Dedifferentiated amniotic fluid mesenchymal stem cell (primary cell): ENCODE results near the gene LMX1B.
"Not testable (repeated sequence)": the region's sequence is repeated elsewhere in the genome, so short reads cannot be mapped to it uniquely, and the experiment has no call there.

ENCODE experiments used
- DNase-seq: peaks from one replicate; pipeline ENCODE4 v3.0.0-alpha.2; 2016; ENCODE audit errors: extremely low spot score

LMX1B gene

GRCh38 chr9:126613651-126614050 is at the start of gene LMX1B:
Gene LMX1B, plus strand, starts transcription at chr9:126613928. Its CDS starts 522 bp downstream, at chr9:126614450.
- no peak for DNase-seq

GRCh38 chr9:126564128-126564527 is 49.6 kb upstream of the LMX1B start:
- DNase-seq, result no peak

GRCh38 chr9:126564716-126565115 is 49.0 kb upstream of the LMX1B start:
- no peak for DNase-seq

- DNase-seq, result no peak
These were observed 48.2 kb upstream of the LMX1B start for GRCh38 chr9:126565336-126566128.

- DNase-seq, result no peak
These were observed 44.7 kb upstream of the LMX1B start for GRCh38 chr9:126569036-126569435.

- DNase-seq, result no peak
These were observed 35.7 kb upstream of the LMX1B start for GRCh38 chr9:126578029-126578428.

- not testable (repeated sequence) for DNase-seq
These were observed 33.4 kb upstream of the LMX1B start for GRCh38 chr9:126580319-126580718.

- no peak for DNase-seq
These were observed 31.8 kb upstream of the LMX1B start for GRCh38 chr9:126581893-126582292.

- DNase-seq, result no peak
These were observed 31.3 kb upstream of the LMX1B start for GRCh38 chr9:126582427-126582826.

GRCh38 chr9:126583144-126583760 is 30.5 kb upstream of the LMX1B start:
- no peak for DNase-seq

GRCh38 chr9:126584611-126585010 is 29.1 kb upstream of the LMX1B start:
- no peak for DNase-seq

- no peak for DNase-seq
These were observed 27.5 kb upstream of the LMX1B start for GRCh38 chr9:126586236-126586635.

GRCh38 chr9:126587187-126588185 is 26.2 kb upstream of the LMX1B start:
- DNase-seq, result no peak

- DNase-seq, result no peak
These were observed 25.1 kb upstream of the LMX1B start for GRCh38 chr9:126588491-126589168.

- DNase-seq, result no peak
These were observed 24.4 kb upstream of the LMX1B start for GRCh38 chr9:126589349-126589748.

- no peak for DNase-seq
These were observed 22.6 kb upstream of the LMX1B start for GRCh38 chr9:126591083-126591482.

GRCh38 chr9:126591922-126592321 is 21.8 kb upstream of the LMX1B start:
- DNase-seq, result no peak

- DNase-seq, result no peak
These were observed 21.3 kb upstream of the LMX1B start for GRCh38 chr9:126592461-126592860.

GRCh38 chr9:126595982-126596381 is 17.7 kb upstream of the LMX1B start:
- no peak for DNase-seq

- no peak for DNase-seq
These were observed 14.6 kb upstream of the LMX1B start for GRCh38 chr9:126599047-126599650.
